Fibroblast of gingiva (primary cell): ENCODE data around the gene LCN12.

Source experiments
- DNase-seq: peaks from one replicate; pipeline ENCODE4 v3.0.0-alpha.2; 2011; ENCODE audit warnings: low read depth

Gene LCN12

DNA sequence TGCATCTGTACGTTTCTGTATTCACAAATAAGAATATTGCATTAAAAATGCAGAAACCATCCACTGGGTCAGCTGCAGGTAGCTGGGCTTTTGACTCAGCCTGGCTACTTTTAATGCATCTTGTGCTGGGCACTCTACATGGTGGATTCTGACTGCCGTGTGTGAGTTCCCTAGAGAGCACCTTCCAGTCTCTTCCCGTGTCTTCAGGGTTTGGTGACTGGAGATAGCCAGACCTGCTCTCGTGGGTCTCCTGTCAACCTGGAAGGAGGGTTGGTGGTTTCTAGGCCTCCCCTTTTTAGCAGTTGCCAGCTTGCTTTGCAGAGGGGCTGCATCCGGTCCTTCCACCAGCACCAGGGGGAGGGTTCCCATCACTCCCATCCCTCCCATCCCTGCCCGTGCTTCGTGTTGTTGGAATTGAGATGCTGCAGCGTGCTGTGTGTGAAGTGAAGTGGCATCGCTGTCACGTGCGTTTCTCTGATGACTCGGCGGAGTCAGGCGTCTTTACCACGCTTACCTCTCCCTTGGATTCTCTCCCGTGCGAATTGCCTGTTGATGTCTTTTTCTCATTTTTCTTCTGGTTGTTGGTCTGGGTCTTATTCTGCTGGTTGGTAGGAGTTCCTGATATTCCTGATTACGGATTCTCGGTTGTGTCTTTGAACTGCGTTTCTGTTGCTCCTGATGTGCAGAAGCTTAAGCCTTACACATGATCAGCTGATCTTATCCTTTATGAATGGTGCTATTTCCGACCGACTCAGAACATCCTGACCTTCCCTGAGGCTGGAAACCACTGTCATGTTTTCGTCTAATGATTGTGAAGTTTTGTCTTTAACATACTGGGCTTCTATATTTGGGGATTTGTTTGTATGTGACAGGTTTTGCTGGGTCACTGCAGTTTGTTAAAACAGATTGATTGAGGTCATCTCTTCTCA is 24.5 kb upstream of the LCN12 start:
- no peak for DNase-seq

DNA sequence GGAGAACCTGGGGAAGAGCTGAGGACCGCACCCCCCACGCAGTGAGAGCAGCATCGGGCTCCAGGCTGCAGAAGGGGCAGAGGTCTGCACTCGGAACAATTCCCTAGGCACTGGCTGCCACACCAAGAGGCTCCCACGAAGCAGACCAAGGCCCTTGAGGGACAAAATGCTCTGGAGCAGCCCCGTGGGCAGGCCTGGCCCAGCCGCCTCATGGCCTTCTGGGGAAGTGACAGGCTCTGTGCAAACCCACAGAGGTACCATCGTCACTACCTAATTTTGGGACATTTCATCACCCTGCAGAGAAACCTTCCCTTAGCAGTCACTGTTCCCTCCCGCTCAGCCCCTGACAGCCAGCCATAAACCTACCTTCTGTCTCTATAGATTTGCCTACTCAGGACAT is 23.5 kb upstream of the LCN12 start:
- DNase-seq, result no peak

DNA sequence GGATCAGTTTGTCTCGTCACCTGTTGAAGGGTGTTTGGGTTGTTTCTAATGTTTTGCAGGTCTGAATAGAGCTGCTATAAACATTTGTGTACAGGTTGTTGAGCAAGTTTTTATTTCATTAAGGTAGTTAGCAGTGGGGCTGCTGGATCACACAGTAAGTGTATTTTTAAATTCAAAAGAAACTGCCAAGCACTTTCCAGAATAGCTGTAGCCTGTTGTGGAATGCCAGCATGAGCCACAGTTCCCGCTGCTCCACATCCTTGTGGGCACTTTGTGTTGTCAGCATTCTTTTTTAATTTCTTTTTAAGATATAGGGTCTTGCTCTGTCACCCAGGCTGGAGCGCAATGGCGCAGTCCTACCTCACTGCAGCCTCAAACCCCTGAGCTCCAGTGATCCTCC is 22.1 kb upstream of the LCN12 start:
- DNase-seq, result no peak

DNA sequence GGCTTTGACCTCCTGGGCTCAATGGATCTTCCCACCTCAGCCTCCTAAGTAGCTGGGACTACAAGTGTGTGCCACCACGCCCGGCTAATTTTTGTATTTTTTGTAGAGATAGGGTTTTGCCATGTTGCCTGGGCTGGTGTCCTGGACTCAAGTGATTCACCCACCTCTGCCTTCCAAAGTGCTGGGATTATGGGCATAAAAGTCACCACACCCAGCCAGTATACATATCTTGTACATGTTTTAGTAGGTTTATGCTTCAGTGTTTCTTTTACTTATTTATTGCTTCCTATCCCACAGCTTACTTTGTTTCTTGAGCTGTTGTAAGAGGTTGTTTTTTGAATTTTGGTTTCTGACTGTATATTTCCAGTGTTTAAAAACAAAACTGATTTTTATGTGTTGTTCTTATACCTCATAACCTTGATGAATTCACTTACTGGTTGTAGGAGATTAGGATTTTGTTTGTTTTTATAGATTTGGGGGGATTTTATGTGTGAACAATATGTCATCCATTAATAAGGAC is 20.4 kb upstream of the LCN12 start:
- no peak for DNase-seq

DNA sequence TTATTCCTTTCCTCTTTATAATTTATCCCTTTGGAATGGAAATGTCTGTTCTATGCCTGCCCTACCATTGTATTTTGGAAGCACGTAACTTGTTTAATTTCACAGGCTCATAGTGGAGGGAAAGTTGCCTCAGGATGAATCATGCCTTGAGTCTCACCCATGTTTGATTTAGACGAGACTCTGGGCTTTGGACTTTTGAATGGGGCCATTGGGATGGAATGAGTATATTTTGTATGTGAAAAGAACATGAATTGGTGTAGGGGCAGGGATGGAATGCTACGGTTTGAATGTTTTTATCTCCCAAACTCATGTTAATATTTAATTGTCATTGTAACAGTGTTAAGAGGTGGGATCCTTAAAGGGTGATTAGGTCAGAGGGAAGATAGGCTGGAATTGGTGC is 17.8 kb upstream of the LCN12 start:
- DNase-seq, result no peak

DNA sequence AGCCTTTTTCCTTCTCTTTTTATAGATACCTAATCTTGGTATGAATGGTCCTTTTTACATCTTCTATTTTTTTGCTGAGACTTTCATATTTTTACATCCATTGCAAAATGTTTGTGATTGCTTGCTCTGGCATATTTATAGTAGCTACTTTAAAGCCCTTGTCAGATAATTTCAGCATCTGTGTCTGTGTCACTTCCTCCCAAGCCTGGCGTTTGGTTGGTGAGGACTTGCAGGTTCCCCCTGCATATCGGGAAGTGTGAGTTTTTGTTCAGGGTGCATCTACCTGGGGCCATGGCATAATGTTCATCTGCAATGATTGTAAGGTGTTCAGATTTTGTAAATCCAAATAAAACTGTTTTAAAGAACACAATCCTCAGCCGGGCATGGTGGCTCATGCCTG is 16.4 kb upstream of the LCN12 start:
- no peak for DNase-seq

DNA sequence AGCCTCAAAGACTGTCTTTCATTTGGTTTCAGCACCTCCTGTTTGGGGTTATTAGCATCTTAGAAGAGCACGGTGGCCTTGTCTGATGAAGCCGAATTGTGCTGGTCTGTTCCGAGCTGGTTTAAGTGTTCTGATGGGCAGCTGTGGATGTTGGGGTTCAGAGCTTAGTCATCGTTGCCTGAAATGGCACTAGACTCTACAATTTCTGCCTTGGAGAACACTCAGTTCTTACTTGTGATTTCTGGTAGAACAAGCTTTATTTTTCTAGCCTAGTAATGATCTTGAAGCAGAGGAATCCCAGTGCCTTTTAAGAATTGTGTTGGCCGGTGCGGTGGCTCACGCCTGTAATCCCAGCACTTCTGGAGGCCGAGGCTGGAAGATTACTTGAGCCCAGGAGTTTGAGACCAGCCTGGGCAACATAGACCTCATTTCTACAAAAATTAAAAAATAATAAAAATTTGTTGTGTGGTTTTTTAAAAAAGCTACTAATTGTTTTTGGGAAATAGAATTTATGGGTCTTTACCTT is 15.4 kb upstream of the LCN12 start:
- no peak for DNase-seq

DNA sequence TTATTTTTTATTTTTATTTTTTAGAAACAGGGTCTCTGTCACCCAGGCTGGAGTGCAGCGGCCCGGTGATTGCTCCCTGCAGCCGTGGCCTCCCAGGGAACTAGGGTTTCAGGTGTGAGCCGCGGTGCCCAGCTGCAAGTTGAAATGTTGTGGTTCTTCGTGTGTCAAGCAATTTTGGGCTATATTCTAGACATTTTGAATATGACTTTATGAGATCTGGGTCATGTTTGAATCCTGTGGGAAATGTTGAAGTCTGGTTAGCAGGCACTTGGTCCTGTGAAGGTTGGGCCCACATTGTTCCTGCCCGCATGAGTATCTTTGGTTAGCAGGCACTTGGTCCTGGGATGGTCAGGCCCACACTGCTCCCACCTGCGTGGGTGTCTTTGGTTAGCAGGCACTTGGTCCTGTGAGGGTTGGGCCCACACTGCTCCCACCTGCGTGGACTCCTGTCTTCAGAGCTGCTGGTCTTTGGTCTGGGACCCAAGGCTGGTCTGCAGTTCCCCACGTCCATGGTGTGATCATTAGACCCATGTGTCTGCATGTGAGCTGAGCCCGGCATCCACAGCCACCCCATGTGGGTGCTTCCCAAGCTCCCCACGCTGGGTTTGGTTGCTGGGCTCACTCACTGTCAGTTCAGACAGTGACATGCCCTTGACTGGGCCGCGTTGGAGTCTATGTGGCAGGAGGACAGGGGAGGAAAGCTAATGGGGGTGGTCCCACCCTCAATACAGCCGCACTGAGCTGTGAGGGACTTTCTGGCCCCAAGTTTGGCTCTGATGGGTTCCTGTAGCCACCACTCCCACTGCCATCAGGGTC is 14.7 kb upstream of the LCN12 start:
- DNase-seq, result no peak

DNA sequence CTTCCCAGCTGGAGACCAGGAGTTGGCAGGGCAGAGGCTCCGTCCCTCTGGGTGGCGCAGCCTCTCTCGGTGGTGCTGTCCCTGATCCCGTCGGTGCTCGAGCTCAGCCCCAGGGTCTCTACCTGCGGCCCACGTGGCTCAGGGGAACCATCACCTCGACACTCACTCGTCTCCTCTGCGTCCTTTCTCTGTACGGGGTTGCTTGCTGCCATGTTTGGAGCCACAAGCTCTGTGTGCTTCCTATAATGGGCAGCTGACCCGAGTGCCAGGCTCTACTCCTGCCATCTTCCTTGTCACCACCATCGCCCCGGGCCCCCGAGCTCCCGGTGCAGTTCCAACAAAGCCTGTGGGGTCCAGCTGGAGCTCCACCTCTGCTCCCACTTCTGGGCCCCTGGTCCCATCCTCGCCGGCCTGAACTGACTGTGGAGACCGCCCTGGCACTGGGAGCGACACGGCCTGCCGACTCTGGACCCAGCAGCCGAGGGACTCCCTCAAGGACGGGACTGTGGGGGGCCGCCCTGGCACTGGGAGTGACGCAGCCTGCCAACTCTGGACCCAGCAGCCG is 12.6 kb upstream of the LCN12 start:
- DNase-seq, result no peak

DNA sequence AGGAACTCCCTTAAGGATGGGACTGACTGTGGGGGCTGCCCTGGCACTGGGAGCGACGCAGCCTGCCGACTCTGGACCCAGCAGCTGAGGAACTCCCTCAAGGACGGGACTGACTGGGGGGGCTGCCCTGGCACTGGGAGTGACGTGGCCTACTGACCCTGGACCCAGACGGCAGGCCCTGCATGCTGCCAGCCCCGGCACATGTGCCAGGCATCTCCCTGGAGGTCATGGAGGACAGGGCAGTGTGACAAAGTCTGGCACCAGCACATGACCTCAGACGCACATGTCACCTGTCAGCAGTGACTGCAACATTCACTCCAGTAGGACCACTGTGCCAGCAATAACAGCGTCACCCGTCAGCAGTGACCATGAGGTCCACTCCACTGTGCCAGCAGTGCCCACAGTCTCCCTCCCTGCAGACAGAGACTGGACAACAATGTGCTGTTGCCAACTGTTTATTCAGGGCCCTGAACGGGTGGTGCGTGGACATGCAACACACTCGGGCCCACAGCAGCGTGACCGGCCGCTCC is 12.0 kb upstream of the LCN12 start:
- no peak for DNase-seq

DNA sequence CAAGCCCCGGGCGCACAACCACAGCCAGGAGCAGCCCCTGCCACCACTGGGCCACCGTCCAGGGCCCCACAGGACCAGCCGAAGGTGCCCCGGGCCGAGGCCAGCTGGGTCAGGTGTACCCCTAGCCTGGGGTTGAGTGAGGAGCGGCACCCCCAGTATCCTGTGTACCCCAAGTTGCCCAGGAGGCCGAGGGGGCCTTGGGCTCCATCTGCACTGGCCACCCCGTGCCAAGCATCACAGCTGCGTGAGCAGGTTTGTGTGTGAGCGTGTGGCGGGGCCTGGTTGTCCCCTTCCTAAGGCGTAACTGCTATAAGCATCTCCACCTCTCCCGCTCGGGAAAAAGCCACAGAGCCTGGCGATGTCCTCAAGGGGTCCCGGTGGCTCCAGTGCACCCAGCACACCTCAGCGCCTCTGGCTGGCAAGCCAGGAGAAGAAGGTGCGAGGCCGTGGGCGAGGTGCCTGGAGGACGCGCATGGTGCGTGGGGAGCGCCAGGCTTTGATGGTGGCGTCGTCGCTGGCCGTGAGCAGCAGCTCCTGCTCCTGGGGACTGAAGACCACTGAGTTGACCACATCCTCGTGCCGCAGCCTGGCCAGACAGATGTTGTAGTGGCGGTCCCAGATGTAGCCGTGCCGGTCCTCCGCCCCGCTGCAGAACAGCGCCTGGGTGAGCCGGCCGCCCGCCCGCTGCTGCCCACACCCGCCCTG is 11.4 kb upstream of the LCN12 start:
- no peak for DNase-seq

DNA sequence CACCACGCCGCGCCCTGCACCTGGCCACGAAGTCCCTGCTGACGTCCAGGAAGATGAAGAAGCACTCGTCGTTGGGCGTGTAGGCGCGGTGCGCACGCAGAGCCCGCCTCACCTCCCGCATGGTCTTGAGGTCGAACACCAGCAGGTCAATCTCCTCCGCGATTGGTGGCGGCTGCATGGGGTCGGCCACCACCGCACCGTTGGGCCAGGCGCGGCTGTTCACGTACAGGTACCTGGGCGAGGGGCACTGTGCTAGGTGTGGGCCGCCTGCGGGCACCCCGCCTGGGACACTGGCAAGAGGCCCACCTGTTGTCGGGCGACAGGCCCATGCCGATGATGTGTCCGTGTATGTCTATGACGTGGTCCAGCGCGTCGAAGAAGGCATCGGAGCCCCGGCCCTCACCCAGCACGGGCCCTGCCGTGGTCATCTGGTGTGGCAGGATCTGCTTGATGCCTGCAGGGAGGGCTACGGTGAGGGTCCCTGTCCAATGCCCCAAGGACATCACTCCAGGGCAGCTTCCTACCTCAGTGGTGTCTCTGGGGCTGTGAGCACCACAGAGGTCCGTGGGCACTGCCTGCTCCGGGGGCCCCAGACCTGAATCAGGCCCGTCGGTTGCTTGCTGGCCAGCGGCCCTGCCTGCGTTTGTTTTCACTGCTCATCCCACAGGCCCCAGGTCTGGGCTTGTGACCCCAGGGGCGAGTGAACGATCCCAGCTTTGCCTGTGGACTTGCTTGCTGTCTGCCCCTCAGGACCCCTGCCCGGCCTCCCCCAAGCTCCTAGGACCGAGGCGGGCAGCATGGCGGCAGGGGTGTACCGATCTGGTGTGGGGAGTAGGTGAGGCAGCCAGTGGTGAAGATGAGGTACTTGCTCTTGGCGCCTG is 10.6 kb upstream of the LCN12 start:
- no peak for DNase-seq

DNA sequence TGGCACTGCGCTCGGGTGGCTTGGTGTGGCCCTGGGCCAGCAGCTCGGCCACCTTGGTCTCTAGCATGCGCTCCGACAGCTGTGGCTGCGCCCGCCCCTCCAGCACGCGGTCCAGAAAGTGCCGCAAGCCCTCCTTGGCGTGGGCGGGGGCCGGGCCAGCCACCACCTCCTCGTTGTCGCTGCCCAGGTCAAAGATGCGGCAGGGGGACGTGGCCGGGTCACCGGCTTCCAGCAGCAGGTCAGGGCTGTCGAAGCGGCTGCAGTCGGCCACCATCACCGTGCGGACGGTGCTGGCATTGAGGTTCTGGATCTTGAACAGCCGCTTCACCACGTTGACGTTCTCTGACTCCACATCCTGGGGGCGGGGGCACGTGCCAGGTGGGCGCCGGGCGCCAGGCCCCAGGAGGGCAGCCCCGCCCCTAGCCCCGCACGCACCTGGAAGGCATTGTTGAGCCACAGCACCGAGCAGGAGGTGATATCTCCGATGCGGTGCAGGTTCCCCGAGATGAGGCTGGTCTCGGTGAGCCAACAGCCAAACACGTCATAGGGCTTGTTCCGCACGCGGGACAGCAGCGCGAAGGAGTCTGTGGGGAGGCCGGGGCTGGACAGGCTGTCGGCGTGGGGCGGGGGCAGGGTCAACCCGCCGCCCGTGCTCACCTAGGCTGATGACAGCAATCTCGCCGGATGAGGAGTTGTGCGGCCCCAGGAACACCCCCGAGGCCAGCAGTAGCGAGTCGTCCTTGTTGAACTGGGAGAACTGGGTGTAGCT is 9.8 kb upstream of the LCN12 start:
- DNase-seq, result no peak

DNA sequence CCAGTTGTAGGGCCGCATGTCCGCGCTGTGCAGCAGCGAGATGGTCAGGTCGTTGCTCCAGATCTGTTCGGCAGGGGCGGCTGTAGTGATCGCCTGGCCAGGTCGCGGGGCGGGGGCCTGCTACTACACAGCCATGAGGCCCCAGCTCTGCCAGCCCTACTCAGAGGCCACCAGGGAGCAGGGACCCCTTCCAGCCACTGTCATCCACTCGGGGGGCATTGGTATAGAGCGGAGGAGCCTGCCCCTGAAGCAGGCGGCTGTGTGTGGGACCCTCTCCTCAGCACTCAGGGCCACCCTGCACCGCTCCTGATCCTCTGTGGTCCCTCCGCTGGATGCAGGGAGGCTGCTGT is 9.2 kb upstream of the LCN12 start:
- DNase-seq, result no peak

DNA sequence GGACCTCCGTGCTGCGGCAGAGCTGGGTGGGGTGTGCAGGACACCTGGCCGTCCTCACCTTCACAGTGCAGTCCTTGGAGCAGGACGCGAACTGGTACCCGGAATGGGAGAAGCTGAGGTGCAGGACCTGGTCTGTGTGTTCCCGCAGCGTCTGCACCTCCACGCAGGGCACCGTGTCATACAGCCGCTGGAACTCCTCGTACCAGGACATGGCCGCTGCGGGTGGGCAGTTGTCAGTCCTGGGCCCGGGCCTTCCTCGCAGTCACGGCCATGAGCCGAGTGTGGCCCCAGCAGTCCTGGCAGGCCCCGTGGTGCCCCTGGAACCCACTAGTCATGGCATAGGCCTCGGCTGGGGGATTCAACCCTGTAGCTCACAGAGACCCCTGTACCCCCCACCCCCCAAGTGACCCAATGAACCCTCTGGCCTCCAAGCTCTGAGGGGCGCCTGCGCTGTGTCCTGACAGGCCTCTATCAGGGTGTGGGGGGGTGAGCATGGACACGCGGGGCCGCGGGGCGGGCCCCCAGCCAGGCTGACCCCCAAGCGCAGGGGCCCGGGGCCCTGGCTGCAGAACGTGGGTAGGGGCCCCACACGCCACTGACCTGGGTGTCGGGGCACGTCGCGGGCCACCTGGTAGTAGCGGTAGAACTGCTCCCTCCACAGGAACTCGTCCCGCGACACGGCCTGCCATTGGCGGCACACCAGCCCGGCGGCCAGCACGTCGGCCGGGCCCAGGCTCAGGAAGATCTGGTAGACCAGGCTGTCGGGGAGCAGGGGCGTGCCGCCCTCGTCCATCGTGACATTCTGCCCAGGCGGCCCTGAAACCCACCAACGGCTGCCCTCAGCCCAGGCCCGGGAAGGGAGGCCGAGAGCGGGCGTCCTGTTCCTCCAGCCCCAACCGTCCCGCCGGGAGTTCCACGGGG is 8.5 kb upstream of the LCN12 start:
- no peak for DNase-seq

DNA sequence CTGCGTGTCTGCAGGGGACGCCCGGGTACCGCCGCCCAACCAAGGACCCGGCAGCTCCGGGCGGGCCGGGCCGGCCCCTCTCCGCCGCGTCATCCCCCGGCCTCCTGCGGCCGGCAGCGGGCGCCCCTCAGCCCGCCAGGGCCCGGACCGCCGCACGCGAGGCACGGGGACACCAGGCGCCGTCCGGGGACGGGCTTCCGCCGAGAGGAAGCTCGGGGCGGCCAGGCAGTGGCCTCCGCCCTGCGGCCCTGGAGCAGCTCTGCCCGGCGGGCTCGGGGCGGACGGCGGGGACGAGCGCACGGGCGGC is 7.9 kb upstream of the LCN12 start:
- peak; percentile 68 for DNase-seq

DNA sequence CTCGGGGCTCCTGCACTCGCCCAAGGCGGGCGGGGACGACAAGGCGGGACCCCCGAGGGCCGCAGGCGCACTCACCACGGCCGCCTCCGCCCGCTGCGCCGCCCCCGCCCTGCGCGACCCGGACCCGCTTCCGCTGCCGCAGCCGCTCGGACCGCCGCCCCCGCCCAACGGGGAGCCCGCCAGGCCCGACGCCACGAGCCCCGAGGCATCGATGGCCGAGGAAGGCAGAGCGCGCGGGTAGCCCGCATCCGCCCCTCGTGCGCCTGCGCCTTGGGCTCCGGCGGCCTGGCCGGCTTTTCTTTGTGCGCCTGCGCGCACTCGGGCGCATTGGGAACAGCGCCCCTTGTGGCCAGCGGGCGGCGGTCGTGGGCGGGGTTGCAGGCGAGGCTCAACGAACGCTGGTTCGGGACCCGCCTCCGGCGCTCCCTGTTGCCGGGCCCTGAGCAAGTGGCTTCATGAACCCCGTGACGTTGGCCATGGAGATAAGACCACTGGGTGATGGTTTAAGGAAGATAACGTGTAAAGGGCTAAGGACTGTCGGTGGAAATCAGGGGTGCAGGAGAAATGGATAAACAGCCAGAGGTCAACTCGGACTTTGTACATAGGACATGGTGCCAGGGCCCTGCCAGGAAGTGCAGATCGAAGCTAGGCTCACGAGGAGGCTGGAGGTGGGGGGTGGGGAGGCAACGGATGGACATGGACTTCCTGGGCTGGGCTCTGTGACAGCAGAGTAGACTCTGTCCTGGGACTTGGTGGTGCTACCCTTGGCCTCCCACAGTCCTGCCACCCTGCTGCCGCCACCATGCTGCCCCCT is 7.3 kb upstream of the LCN12 start, which contains the start of the genes C8G and FBXW5:
Gene C8G (plus strand): TSS at position 725 of the 814 bp plus-strand sequence. CDS start 78 bp downstream, at position 803.
Gene FBXW5 (minus strand): TSS at position 220 of the 814 bp plus-strand sequence. CDS start 655 bp downstream, outside the sequence.
- peak; percentile 92 for DNase-seq
